H7 (cell line): ENCODE data around the gene ZNF3. TPM values are rescaled to one million over a fixed set of nuclear protein-coding genes. Genes with fewer than 3 reads are reported as not detected.
A peak's percentile ranks its signal among the peaks of the same experiment; 100 is the strongest.
"Not testable (repeated sequence)": the region's sequence is repeated elsewhere in the genome, so short reads cannot be mapped to it uniquely, and the experiment has no call there.

ENCODE experiments used
- DNase-seq: peaks from one replicate; pipeline ENCODE4 v3.0.0; 2012
- H3K27me3 ChIP-seq: 2 replicates; pipeline ENCODE4 v1.6.0; 2011; ENCODE audit warnings: mild to moderate bottlenecking, low read length; ENCODE audit not compliant: control insufficient read depth, insufficient read depth
- H3K36me3 ChIP-seq: replicated peaks from 2 replicates; pipeline ENCODE4 v1.5.1; 2011; ENCODE audit warnings: low read length; ENCODE audit not compliant: control insufficient read depth, insufficient read depth
- H3K4me3 ChIP-seq: 2 replicates; pipeline ENCODE4 v1.5.1; 2011; ENCODE audit warnings: low read depth, mild to moderate bottlenecking, control low read depth, low read length, moderate library complexity; ENCODE audit not compliant: insufficient read depth
- total RNA-seq: library from RNA; depleted of rRNA; stranded (reverse); fragments of >200 nt; shearing (Covaris generic); gene quantifications from 2 replicates; pipeline ENCODE4 v1.2.3, GENCODE V29; 2014; rRNA removed

Gene ZNF3
- 40.8 and 51.0 TPM in 2 replicates for total RNA-seq

DNA sequence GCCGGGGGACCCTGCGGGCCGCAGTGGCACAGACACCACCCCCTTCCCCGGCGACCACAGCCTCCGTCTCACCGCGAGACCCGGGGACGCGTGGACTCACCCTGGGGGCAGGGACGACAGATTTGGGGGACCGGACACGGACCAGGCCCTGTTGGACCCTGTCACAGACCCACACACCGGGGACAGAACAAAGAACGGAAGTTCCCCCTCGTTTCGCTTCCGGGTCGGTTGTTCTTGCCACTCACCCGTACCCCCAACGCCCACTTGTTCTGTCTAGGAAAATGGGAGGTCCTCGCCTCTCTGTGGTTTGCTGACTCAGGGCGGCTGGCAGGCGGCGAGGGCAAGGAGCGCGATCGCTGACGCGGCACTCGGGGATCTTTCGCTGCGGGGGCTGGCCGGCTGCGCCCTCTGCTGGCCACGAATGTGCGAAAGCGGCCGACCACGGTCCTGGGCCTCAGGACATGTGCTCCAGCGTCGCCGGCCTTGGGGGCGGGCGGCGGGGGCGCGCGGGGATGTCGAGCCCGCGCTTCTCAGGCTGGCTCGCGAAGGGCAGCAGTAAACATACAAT lies at the start of gene ZNF3:
Gene ZNF3, minus strand, starts transcription at position 189 of the 568 bp plus-strand sequence. CDS start 4,366 bp downstream, outside the sequence.
- Histone ChIP-seq H3K36me3 (peaks cover 20% of the 10 kb centered on the region), H3K27me3 (no peaks in the 10 kb centered on the region), H3K4me3 (peak within 1 kb of the TSS; percentile 91)
- DNase-seq = peak; percentile 97

GRCh38 chr7:100130608-100131453 lies 49.3 kb upstream of the ZNF3 start:
- Histone ChIP-seq H3K4me3 (no peak overlapping the region; the same call in 1 of the 2 replicates), H3K36me3 (no peaks in the 10 kb centered on the region), H3K27me3 (peaks cover 13% of the 10 kb centered on the region)
- DNase-seq = peak; percentile 96

GRCh38 chr7:100130220-100130607 lies 48.7 kb upstream of the ZNF3 start:
- not testable (repeated sequence) for H3K36me3 ChIP-seq, DNase-seq, H3K4me3 ChIP-seq
- peaks cover 13% of the 10 kb centered on the region for H3K27me3 ChIP-seq

GRCh38 chr7:100128637-100128963 lies 47.1 kb upstream of the ZNF3 start:
- H3K27me3 ChIP-seq = peaks cover 13% of the 10 kb centered on the region
- H3K4me3 ChIP-seq = no peak overlapping the region; the same call in 1 of the 2 replicates
- no peak for DNase-seq
- H3K36me3 ChIP-seq = no peaks in the 10 kb centered on the region; the same call in none of the 2 replicates

- peaks cover 13% of the 10 kb centered on the region for H3K27me3 ChIP-seq
- no peaks in the 10 kb centered on the region; the same call in none of the 2 replicates for H3K36me3 ChIP-seq
- peak; percentile 73 for DNase-seq
- H3K4me3 ChIP-seq = peak overlapping the region; percentile 86
These were observed 46.5 kb upstream of the ZNF3 start for GRCh38 chr7:100127866-100128636.

- H3K36me3 ChIP-seq = no peaks in the 10 kb centered on the region; the same call in none of the 2 replicates
- DNase-seq = peak; percentile 98
- H3K4me3 ChIP-seq = peak within 1 kb of the TSS; percentile 86
- peaks cover 13% of the 10 kb centered on the region for H3K27me3 ChIP-seq
These were observed 45.7 kb upstream of the ZNF3 start, which contains the start of gene MBLAC1 for GRCh38 chr7:100126931-100127865. Gene MBLAC1, plus strand, starts transcription at chr7:100126967. Its CDS starts 429 bp downstream, at chr7:100127396.

- no peak for DNase-seq
- Histone ChIP-seq H3K4me3 (peak overlapping the region; percentile 86), H3K27me3 (peaks cover 13% of the 10 kb centered on the region), H3K36me3 (no peaks in the 10 kb centered on the region; the same call in none of the 2 replicates)
These were observed 44.9 kb upstream of the ZNF3 start for GRCh38 chr7:100126239-100126930.

DNA sequence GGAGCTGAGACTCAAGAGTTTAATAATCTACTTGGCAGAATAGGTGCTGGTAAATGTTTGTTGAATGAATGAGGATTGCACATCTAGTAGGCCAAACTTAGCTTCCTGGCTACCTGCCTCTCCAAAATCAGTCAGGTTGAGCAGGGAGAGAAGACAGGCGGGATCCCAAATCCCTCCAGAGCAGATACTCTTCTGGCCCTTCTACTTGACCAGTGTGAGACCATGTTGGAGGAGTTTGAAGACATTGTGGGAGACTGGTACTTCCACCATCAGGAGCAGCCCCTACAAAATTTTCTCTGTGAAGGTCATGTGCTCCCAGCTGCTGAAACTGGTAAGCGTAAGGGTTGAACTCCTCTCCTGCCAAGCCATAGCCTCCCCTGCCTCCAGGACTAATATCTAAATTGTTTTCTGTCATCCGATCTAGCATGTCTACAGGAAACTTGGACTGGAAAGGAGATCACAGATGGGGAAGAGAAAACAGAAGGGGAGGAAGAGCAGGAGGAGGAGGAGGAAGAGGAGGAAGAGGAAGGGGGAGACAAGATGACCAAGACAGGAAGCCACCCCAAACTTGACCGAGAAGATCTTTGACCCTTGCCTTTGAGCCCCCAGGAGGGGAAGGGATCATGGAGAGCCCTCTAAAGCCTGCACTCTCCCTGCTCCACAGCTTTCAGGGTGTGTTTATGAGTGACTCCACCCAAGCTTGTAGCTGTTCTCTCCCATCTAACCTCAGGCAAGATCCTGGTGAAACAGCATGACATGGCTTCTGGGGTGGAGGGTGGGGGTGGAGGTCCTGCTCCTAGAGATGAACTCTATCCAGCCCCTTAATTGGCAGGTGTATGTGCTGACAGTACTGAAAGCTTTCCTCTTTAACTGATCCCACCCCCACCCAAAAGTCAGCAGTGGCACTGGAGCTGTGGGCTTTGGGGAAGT lies 43.0 kb upstream of the ZNF3 start:
- H3K27me3 ChIP-seq = peaks cover 13% of the 10 kb centered on the region
- no peaks in the 10 kb centered on the region; the same call in none of the 2 replicates for H3K36me3 ChIP-seq
- DNase-seq = peak; percentile 14
- no peak overlapping the region for H3K4me3 ChIP-seq

- H3K4me3 ChIP-seq = no peak overlapping the region
- peak; percentile 14 for DNase-seq
- peaks cover 1% of the 10 kb centered on the region; the same call in 1 of the 2 replicates for H3K27me3 ChIP-seq
- H3K36me3 ChIP-seq = no peaks in the 10 kb centered on the region; the same call in none of the 2 replicates
These were observed 41.0 kb upstream of the ZNF3 start for GRCh38 chr7:100122568-100122967.

DNA sequence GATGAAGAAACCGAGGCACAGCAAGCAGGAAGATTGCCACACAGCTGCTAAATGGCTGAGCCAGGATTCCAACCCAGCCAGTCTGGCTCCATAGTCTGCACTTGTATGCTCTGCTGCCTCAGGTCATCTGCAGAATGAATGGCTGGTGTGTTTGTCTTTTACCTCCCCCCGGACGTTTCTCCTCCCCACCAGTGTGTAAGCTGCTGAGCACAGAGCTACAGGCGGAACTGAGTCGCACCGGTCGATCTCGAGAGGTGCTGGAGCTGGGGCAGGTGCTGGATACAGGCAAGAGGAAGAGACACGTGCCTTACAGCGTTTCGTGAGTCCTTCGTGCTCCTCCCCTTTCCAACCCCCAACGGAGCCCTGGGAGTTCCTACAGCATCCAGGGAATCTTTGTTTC lies 40.5 kb upstream of the ZNF3 start:
- no peak overlapping the region for H3K4me3 ChIP-seq
- DNase-seq = peak; percentile 41
- no peaks in the 10 kb centered on the region for H3K27me3 ChIP-seq
- no peaks in the 10 kb centered on the region; the same call in none of the 2 replicates for H3K36me3 ChIP-seq

- H3K36me3 ChIP-seq = no peaks in the 10 kb centered on the region; the same call in none of the 2 replicates
- peak; percentile 9 for DNase-seq
- no peak overlapping the region for H3K4me3 ChIP-seq
- no peaks in the 10 kb centered on the region for H3K27me3 ChIP-seq
These were observed 39.2 kb upstream of the ZNF3 start for GRCh38 chr7:100120733-100121036.

GRCh38 chr7:100119970-100120732 lies 38.6 kb upstream of the ZNF3 start:
- DNase-seq = peak; percentile 83
- H3K36me3 ChIP-seq = no peaks in the 10 kb centered on the region; the same call in none of the 2 replicates
- H3K27me3 ChIP-seq = no peaks in the 10 kb centered on the region
- peak overlapping the region; percentile 89 for H3K4me3 ChIP-seq
